ENCODE measurements around the gene ABCB8.
"Not testable (repeated sequence)": the region's sequence is repeated elsewhere in the genome, so short reads cannot be mapped to it uniquely, and the experiment has no call there.

ABCB8 gene

DNA sequence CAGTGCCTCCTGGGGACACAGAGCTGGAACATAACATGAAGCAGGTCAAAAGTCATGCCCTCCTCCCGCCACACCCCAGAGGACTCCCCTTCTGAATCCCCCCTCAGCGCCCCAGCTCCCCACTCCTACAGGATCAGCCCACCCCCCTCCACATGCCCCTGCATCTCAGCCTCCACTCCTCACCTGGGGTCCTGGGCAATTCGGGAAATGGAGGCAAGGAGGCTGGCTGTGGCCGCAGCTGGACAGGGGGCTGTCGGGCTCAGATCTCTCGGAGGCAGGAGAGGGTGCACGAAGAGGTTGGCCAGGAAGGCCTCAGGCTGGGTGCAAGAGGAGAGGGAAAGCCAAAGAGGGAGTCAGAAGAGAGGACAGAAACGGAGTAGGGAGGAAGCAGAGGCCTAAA, 11.7 kb upstream of the ABCB8 start:
- DNase-seq = no peak

DNA sequence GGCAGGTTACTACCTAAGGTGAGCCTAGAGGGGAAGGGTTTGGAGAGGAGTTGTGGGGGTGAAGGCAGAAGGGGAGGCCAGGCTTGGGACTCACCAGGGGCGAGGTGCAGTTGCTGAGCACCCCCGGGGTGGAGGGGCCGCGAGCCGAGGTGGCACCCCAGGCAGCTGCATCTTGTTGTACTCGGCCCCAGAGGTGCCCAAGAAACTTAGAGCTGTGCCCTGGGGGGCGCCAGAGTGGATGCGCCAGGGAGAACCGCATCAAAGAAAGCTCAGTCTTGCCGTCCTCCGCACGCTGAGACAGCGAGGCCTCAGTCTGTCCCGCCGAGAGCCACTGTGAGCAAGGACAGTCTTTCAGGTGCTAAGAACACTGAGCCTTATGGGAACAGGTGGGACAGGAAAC, 11.3 kb upstream of the ABCB8 start:
- no peak for DNase-seq

GRCh38 chr7:151017370-151017952, 10.8 kb upstream of the ABCB8 start:
- no peak for DNase-seq

- DNase-seq = no peak
Measured at GRCh38 chr7:151017953-151018420, 10.3 kb upstream of the ABCB8 start.

GRCh38 chr7:151018421-151019129, 9.7 kb upstream of the ABCB8 start:
- no peak for DNase-seq

- DNase-seq = no peak
Measured at GRCh38 chr7:151019130-151019447, 9.2 kb upstream of the ABCB8 start.

- no peak for DNase-seq
Measured at GRCh38 chr7:151020231-151020630, 8.0 kb upstream of the ABCB8 start.

DNA sequence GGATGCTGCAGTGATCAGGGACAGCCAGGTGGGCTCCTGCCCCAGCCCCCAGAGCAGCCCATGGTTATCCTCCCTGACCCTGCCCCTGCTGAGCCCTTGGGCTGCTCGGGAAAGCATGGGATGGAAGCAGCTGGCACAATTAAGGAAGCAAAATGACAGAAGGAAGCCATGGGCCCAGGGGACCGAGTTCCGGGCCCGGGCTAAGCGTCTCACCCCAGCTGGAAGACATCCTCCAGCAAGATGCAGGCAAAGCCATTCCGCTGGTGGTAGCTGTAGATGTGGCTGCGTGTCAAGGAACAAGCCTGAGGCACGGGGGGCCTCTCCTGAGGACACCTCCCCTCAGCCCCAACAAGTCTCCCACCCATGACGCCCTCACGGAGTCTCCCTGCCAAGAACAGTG, 5.0 kb upstream of the ABCB8 start:
- DNase-seq = no peak

GRCh38 chr7:151024435-151025056, 3.7 kb upstream of the ABCB8 start, which contains the start of gene ATG9B:
TSS of gene ATG9B (minus strand) at chr7:151024494. CDS start at chr7:151024423, 71 bp downstream.
- no peak for DNase-seq

DNA sequence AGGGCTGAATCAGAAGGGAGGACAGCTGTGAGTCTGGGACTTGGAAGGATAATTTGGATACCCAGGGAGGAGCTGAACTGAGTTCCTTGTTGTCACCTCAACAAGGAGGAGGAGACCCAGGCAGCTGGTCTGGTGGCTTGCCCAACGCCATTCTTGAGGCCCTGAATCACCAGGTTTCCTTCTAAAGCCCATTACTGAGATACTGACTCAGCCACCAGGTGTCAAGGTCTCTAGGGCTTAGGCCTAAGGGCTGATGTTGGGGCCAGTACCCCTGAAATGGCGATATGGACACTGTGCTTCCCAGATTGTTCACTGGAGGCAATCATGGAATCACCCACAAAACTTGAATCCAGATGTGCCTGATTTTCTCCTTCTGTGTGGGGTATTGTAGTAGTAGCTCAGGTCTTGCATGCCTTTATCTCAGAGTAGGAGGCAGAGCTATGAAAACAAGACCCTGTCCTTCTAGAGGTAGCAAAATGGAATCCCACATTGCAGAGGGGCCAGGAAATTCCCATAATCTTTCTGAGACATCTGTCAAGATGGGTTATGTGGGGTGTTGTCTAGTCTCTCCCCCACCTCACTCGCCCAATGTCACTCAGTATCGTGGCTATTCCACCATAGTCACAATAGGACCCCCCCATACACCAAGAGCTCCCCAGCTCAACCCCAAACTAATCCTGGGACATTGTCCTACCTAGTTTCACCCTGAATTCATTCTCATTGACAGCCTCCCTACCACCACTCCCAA, 2.2 kb upstream of the ABCB8 start:
- no peak for DNase-seq

- not testable (repeated sequence) for DNase-seq
Measured at GRCh38 chr7:151026771-151027727, 1.2 kb upstream of the ABCB8 start.

- not testable (repeated sequence) for DNase-seq
Measured at GRCh38 chr7:151027728-151028130, 521 bp upstream of the ABCB8 start.

- DNase-seq = no peak
Measured at GRCh38 chr7:151028948-151029501, 775 bp downstream of the ABCB8 start.

DNA sequence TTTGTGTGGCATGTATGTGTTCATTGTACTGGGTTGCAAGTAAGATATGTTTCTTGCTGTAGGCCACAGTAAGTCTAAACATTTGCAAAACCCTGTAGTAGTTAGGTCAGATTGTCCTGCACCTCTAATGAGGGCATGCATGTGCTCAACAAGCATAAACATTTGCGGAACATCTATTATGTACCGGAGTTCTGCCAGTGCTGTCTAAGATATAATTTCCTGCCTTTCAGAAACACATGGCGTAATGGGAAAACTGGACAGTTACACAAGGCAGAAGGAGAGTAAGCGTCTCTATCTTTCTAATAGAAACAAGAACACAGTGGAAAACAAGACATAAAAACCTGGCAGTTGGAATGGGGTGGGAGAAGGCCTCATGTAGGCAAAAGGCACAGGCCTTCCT, 2.8 kb downstream of the ABCB8 start:
- DNase-seq = no peak

- DNase-seq = no peak
Measured at GRCh38 chr7:151032936-151033863, 5.0 kb downstream of the ABCB8 start.

GRCh38 chr7:151033864-151034249, 5.6 kb downstream of the ABCB8 start:
- DNase-seq = no peak

GRCh38 chr7:151034312-151035025, 6.2 kb downstream of the ABCB8 start:
- no peak for DNase-seq

GRCh38 chr7:151035026-151035717, 6.9 kb downstream of the ABCB8 start:
- DNase-seq = no peak

- DNase-seq = no peak
Measured at GRCh38 chr7:151035902-151036301, 7.7 kb downstream of the ABCB8 start.
